CMK (cell line): ENCODE measurements around the gene TARM1.

Experiments
- DNase-seq: peaks from one replicate; pipeline ENCODE4 v3.0.0-alpha.2; 2010; ENCODE audit warnings: low read depth

Gene TARM1

GRCh38 chr19:54081032-54081431 is at the start of gene TARM1:
TSS of gene TARM1 (minus strand) at chr19:54081365. CDS start at chr19:54081340, 25 bp downstream.
- no peak for DNase-seq

- no peak for DNase-seq
Observed at GRCh38 chr19:54129617-54129996, 48.4 kb upstream of the TARM1 start.

GRCh38 chr19:54128796-54129616 is 47.8 kb upstream of the TARM1 start:
- DNase-seq: no peak

- no peak for DNase-seq
Observed at GRCh38 chr19:54128441-54128725, 47.2 kb upstream of the TARM1 start.

- DNase-seq: no peak
Observed at GRCh38 chr19:54127688-54128440, 46.7 kb upstream of the TARM1 start.

- DNase-seq: no peak
Observed at GRCh38 chr19:54125713-54126112, 44.5 kb upstream of the TARM1 start.

GRCh38 chr19:54124393-54124792 is 43.2 kb upstream of the TARM1 start:
- DNase-seq: no peak

- DNase-seq: no peak
Observed at GRCh38 chr19:54123682-54124081, 42.5 kb upstream of the TARM1 start.

GRCh38 chr19:54121259-54121658 is 40.1 kb upstream of the TARM1 start:
- DNase-seq: no peak

- DNase-seq: peak; percentile 92
Observed at GRCh38 chr19:54115109-54116063, 34.2 kb upstream of the TARM1 start, which contains the start of the genes PRPF31 and TFPT. TSS of gene PRPF31 (plus strand) at chr19:54115754. CDS start at chr19:54118279, 2,525 bp downstream. TSS of gene TFPT (minus strand) at chr19:54115657. CDS start at chr19:54115269, 388 bp downstream.

- DNase-seq: peak; percentile 54
Observed at GRCh38 chr19:54114340-54115108, 33.4 kb upstream of the TARM1 start.

- DNase-seq: no peak
Observed at GRCh38 chr19:54109651-54110050, 28.5 kb upstream of the TARM1 start.

GRCh38 chr19:54108496-54108895 is 27.3 kb upstream of the TARM1 start:
- DNase-seq: no peak

- DNase-seq: no peak
Observed at GRCh38 chr19:54107876-54108490, 26.8 kb upstream of the TARM1 start.

GRCh38 chr19:54106716-54107115 is 25.6 kb upstream of the TARM1 start:
- no peak for DNase-seq

GRCh38 chr19:54105796-54106195 is 24.6 kb upstream of the TARM1 start:
- DNase-seq: no peak

GRCh38 chr19:54104998-54105715 is 24.0 kb upstream of the TARM1 start:
- no peak for DNase-seq

- peak; percentile 99 for DNase-seq
Observed at GRCh38 chr19:54102421-54103169, 21.4 kb upstream of the TARM1 start, which contains the start of gene NDUFA3. TSS of gene NDUFA3 (plus strand) at chr19:54102855. CDS start at chr19:54102879, 24 bp downstream.

- DNase-seq: no peak
Observed at GRCh38 chr19:54100561-54100960, 19.4 kb upstream of the TARM1 start, which contains the start of gene OSCAR. TSS of gene OSCAR (minus strand) at chr19:54100803. CDS start at chr19:54100792, 11 bp downstream.
